Measurements from ENCODE around the gene ZNF8. TPM values are rescaled to one million over a fixed set of nuclear protein-coding genes. Genes with fewer than 3 reads are reported as not detected.

Gene ZNF8
- total and polyA plus RNA-seq, 2 of the 4 experiments (the other 2 are of a cell fraction) = 2.1 to 3.9 TPM

GRCh38 chr19:58279925-58280316 lies 1.2 kb downstream of the ZNF8 start:
- no peak overlapping the region for H2BK15ac ChIP-seq (ENCODE audit: low read depth, low read length)
- CTCF ChIA-PET = no interaction called here
- BruUV-seq (replicated peaks) = no TSS peak
- peaks cover 27% of the 10 kb centered on the region for H3K36me3 ChIP-seq (ENCODE audit: control insufficient read depth, insufficient read depth, low read length)
- TF ChIP-seq RCOR1 (IDR thresholded peaks at IDR 0.05; ENCODE audit: insufficient replicate concordance, low read length) (no peak), POLR2A (IDR thresholded peaks at IDR 0.05; ENCODE audit: low read depth, low read length) (no peak), ELK1 (IDR thresholded peaks at IDR 0.05; ENCODE audit: borderline replicate concordance, low read depth, low read length) (no peak), USF2 (IDR thresholded peaks at IDR 0.05; ENCODE audit: low read depth, low read length) (no peak), CTCF (conservative IDR thresholded peaks at IDR 0.05; ENCODE audit: low read depth, low read length) (no peak), FOS (IDR thresholded peaks at IDR 0.05; ENCODE audit: low read depth, low read length) (no peak), RAD21 (IDR thresholded peaks at IDR 0.05; ENCODE audit: low read length) (no peak), RFX5 (IDR thresholded peaks at IDR 0.05; ENCODE audit: low read depth, low read length) (no peak), MAZ (IDR thresholded peaks at IDR 0.05; ENCODE audit: borderline replicate concordance, low read depth, low read length) (no peak), SMC3 (IDR thresholded peaks at IDR 0.05; ENCODE audit: low read depth, low read length) (no peak), CHD1 (IDR thresholded peaks at IDR 0.05; ENCODE audit: low read depth, low read length) (no peak), NFE2L2 (IDR thresholded peaks at IDR 0.05; ENCODE audit: low read depth, low read length) (no peak), CEBPB (IDR thresholded peaks at IDR 0.05; ENCODE audit: low read depth, low read length) (no peak), BHLHE40 (IDR thresholded peaks at IDR 0.05; ENCODE audit: low read depth, low read length) (no peak), MAFK (IDR thresholded peaks at IDR 0.05; ENCODE audit: low read depth, low read length) (no peak), MXI1 (IDR thresholded peaks at IDR 0.05; ENCODE audit: borderline replicate concordance, low read depth, low read length) (no peak)
- no peak overlapping the region for H4K91ac ChIP-seq (ENCODE audit: insufficient read depth, low read depth, low read length)
- intact Hi-C loops (cut with micrococcal nuclease) = loop anchor here (5.0 kb wide), 1 partner anchor 98 kb away; the partner anchor contains the start of gene ZNF274
- H4K20me1 ChIP-seq (ENCODE audit: insufficient read depth, low read length) = peaks cover 12% of the 10 kb centered on the region
- peaks cover 8% of the 10 kb centered on the region; the same call in 1 of the 2 replicates for H3K9me1 ChIP-seq (ENCODE audit: insufficient read depth, low read length)
- no peak overlapping the region for H3K27ac ChIP-seq (ENCODE audit: insufficient read depth, low read length)
- no peak overlapping the region for H3K18ac ChIP-seq (ENCODE audit: low read depth, low read length)
- H3K4me1 ChIP-seq (ENCODE audit: control insufficient read depth, insufficient read depth, low read length) = 0 out of 2 replicates have a peak, but pooled peaks cover 2% of the 10 kb centered on the region
- H3K14ac ChIP-seq (replicated peaks; ENCODE audit: low read depth, low read length) = no peak overlapping the region; the same call in none of the 2 replicates
- H2AK5ac ChIP-seq (ENCODE audit: low read depth, low read length) = no peak overlapping the region
- H3K79me1 ChIP-seq (ENCODE audit: low read depth in 1 of 2, low read length in 2 of 2) = peaks cover 39 to 64% of the 10 kb centered on the region in 2 experiments
- no peak overlapping the region for H2BK120ac ChIP-seq (ENCODE audit: low read depth, low read length)
- H3K4me2 ChIP-seq (ENCODE audit: low read depth, low read length) = peak overlapping the region; percentile 85
- no peak overlapping the region for H3K4ac ChIP-seq (ENCODE audit: low read depth, low read length)
- H2AK9ac ChIP-seq (replicated peaks; ENCODE audit: low read depth, low read length, poor library complexity) = no peak overlapping the region
- peak overlapping the region; percentile 85; the same call in 1 of the 2 replicates for H3K23ac ChIP-seq (ENCODE audit: low read depth, low read length)
- H3K9me3 ChIP-seq (ENCODE audit: control insufficient read depth, insufficient read depth, low read length) = peaks cover 19% of the 10 kb centered on the region; the same call in 1 of the 2 replicates
- H2BK5ac ChIP-seq (ENCODE audit: low read depth, low read length, poor library complexity, severe bottlenecking) = no peak overlapping the region
- no peaks in the 10 kb centered on the region for H3K27me3 ChIP-seq (ENCODE audit: control insufficient read depth, insufficient read depth, low read length)
- no peak overlapping the region for H4K5ac ChIP-seq (ENCODE audit: low read depth, low read length)
- H2BK20ac ChIP-seq (ENCODE audit: low read depth, low read length) = no peak overlapping the region
- POLR2A ChIA-PET (ENCODE audit: unreplicated experiment) = interaction anchor here (0.6 kb wide), 1 partner anchor 172 kb away, joined by 3 read pairs; the partner anchor contains the start of gene ZNF324B
- no peak overlapping the region for H3K9ac ChIP-seq (ENCODE audit: low read depth, low read length)
- no peak for DNase-seq
- H2AFZ ChIP-seq (replicated peaks; ENCODE audit: low read length, poor library complexity) = no peak overlapping the region
- H3K4me3 ChIP-seq (ENCODE audit: insufficient read depth, low read depth, low read length) = no peak overlapping the region
- in situ Hi-C loops (cut with MboI; ENCODE audit: low sequenced_read_pairs) = no loop called here
- WGBS, 2 experiments (ENCODE audit: extremely low coverage in 2 of 2, insufficient read length in 1 of 2) = 100% methylated on average over 1 of the region's 4 CpGs; no CpG with 5 or more reads in 1 of the 2 experiments
- H4K8ac ChIP-seq (ENCODE audit: low read depth in 2 of 2, low read length in 2 of 2) = no peak overlapping the region; a peak in 1 of 4 replicates
- H3K56ac ChIP-seq (ENCODE audit: extremely low read depth, insufficient read depth, low read length) = no peak overlapping the region
- ATAC-seq (ENCODE audit: low read depth) = no peak
- dilution Hi-C loops (cut with HindIII; ENCODE audit: low sequenced_read_pairs, unreplicated experiment) = no loop called here
